Sigmoid colon (tissue), 7 donors: Measurements from ENCODE around the gene GNL3L. TPM values are rescaled to one million over a fixed set of nuclear protein-coding genes. Genes with fewer than 3 reads are reported as not detected.
A peak's percentile ranks its signal among the peaks of the same experiment; 100 is the strongest.
"Not testable (repeated sequence)": the region's sequence is repeated elsewhere in the genome, so short reads cannot be mapped to it uniquely, and the experiment has no call there.

Experiments used
- DNase-seq: peaks from one replicate; pipeline ENCODE4 v3.0.0-alpha.2; 2019
- H3K27ac ChIP-seq, 4 donors: fragments of 200-600 bp; sonication (generic); one replicate each; pipeline ENCODE4 v1.5.1; 2016 to 2019; ENCODE audit warnings: mild to moderate bottlenecking in 1 of 4
- H3K27me3 ChIP-seq, 3 donors: fragments of 200-600 bp; sonication (generic); one replicate each; pipeline ENCODE4 v1.5.1; 2019; ENCODE audit warnings: mild to moderate bottlenecking in 1 of 3
- H3K36me3 ChIP-seq, 4 donors: fragments of 200-600 bp; sonication (generic); one replicate each; pipeline ENCODE4 v1.5.1; 2016 to 2019
- H3K4me1 ChIP-seq, 4 donors: fragments of 200-600 bp; sonication (generic); one replicate each; pipeline ENCODE4 v1.5.1; 2017 to 2019
- H3K4me3 ChIP-seq, 4 donors: fragments of 200-600 bp; sonication (generic); one replicate each; pipeline ENCODE4 v1.5.1; 2017 to 2019; ENCODE audit warnings: mild to moderate bottlenecking in 2 of 4, moderate library complexity in 1 of 4
- H3K9me3 ChIP-seq, 4 donors: fragments of 200-600 bp in 3 of 4; sonication (generic) in 3 of 4; one replicate each; pipeline versions ENCODE4 v1.5.1 to v1.6.1; 2013 to 2019
- CTCF ChIP-seq, 4 experiments: fragments of 450-650 bp in 3 of 4; fragments of 200-600 bp in 1 of 4; IDR thresholded peaks; one replicate each; pipeline ENCODE4 v1.5.1; 2016 to 2019; ENCODE audit warnings: antibody characterized with exemption in 4 of 4, mild to moderate bottlenecking in 3 of 4, moderate library complexity in 2 of 4
- EP300 ChIP-seq, 4 donors: sonication (generic); formaldehyde crosslinking; IDR thresholded peaks; one replicate each; pipeline ENCODE4 v1.6.1; 2017; ENCODE audit warnings: antibody characterized with exemption in 4 of 4
- POLR2A ChIP-seq, 2 donors: fragments of 450-650 bp; IDR thresholded peaks; one replicate each; pipeline ENCODE4 v1.6.1; 2016; ENCODE audit warnings: antibody characterized with exemption in 2 of 2, mild to moderate bottlenecking in 2 of 2, moderate library complexity in 2 of 2
- POLR2AphosphoS5 ChIP-seq, 4 donors: sonication (generic); formaldehyde crosslinking; IDR thresholded peaks; one replicate each; pipeline ENCODE4 v1.6.1; 2017; ENCODE audit warnings: antibody characterized with exemption in 4 of 4
- WGBS, 2 donors: extraction: QIAGEN DNeasy Blood & Tissue Kit; methylation state at CpG; one replicate each; pipeline ENCODE4 v1.1.7; 2013; 5-methylcytosine and 5-hydroxymethylcytosine counted together
- intact Hi-C: fragments of 100-400 bp; cut with DNase I; formaldehyde crosslinking; loops from one replicate; pipeline ENCODE4 v1.15.1; 2023
- polyA plus RNA-seq, 3 donors: library from polyadenylated mRNA; stranded (reverse); fragments of 200-250 nt; gene quantifications; one replicate each; pipeline ENCODE4 v1.2.3, GENCODE V29; 2013
- total RNA-seq, 4 donors: library from RNA; depleted of rRNA; stranded (reverse); fragments of >200 nt; gene quantifications; one replicate each; pipeline ENCODE4 v1.1.0, GENCODE V29; 2016
- donor health status: healthy with polysubstance abuse.
- donor health status: Bipolar disorder and iron deficiency.
- donor health status: healthy.

The GNL3L gene
- total and polyA plus RNA-seq, 7 donors = 4.2 to 18.3 (median 14.6) TPM

DNA sequence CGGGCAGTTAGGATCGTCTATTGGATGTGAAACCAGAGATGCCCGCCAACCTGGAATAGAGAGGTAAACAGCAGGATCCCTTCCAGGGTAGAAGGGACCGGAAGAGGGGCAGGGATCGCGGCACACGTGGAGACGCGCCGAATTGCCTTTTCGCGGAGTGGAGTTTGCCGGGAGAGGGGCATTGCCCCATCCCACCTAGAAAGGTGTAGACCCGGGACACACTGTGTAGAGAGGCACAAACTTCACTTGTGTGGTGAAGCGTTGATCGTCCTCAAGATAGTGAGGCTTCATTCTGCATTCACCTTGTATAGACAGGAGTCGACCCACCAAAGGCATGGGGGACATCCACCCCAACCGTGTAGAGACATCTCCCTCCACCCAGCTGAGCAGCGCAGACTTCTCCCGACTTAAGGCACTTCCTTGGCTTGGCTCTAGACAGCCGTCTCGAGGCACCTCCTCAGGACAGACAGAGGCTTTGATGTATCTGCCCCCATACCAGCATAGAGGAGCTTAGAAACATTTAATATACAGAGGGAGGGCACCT lies 410 bp downstream of the GNL3L start:
- Histone ChIP-seq H3K4me3 (peak overlapping the region; percentile 55 to 77 (median 59)), H3K9me3 (no peaks in the 10 kb centered on the region), H3K27me3 (no peaks in the 10 kb centered on the region), H3K27ac (peak overlapping the region; percentile 69 to 86 (median 78)), H3K36me3 (no peaks in the 10 kb centered on the region), H3K4me1 (peaks cover 0 to 16% (median 11%) of the 10 kb centered on the region in 4 donors)
- no peak for DNase-seq
- intact Hi-C loops = loop anchor here (1.0 to 10.0 kb wide), 8 partner anchors 36 to 1187 kb away; partner anchors contain the start of genes APEX2, HUWE1, PHF8 and RRAGB
- TF ChIP-seq CTCF (IDR thresholded peaks at IDR 0.05) = no peak
- no peak for TF ChIP-seq POLR2AphosphoS5 (IDR thresholded peaks at IDR 0.05)
- no peak for TF ChIP-seq POLR2A (IDR thresholded peaks at IDR 0.05)
- TF ChIP-seq EP300 (IDR thresholded peaks at IDR 0.05) = no peak
- WGBS, 2 donors = 0% methylated on average over 22 of the region's 22 CpGs

- Histone ChIP-seq H3K9me3 (no peaks in the 10 kb centered on the region), H3K4me1 (peaks cover 0 to 16% (median 11%) of the 10 kb centered on the region in 4 donors), H3K4me3 (no peak overlapping the region), H3K27me3 (no peaks in the 10 kb centered on the region), H3K36me3 (peaks cover 0 to 10% (median 2%) of the 10 kb centered on the region in 4 donors), H3K27ac (peak overlapping the region in 1 of 4 donors; percentile 43)
- no peak for DNase-seq
- intact Hi-C loops = loop anchor here (5.0 to 10.0 kb wide), 6 partner anchors 52 to 1183 kb away; partner anchors contain the start of genes APEX2, HUWE1, PHF8 and RRAGB
- 85 to 86% methylated on average over 4 of the region's 4 CpGs for WGBS, 2 donors
- TF ChIP-seq CTCF (IDR thresholded peaks at IDR 0.05) (no peak), POLR2A (IDR thresholded peaks at IDR 0.05) (no peak), POLR2AphosphoS5 (IDR thresholded peaks at IDR 0.05) (no peak), EP300 (IDR thresholded peaks at IDR 0.05) (no peak)
Measured at GRCh38 chrX:54534271-54534670, 4.3 kb downstream of the GNL3L start.

GRCh38 chrX:54540289-54540688 lies 10.3 kb downstream of the GNL3L start:
- no peak for DNase-seq
- Histone ChIP-seq H3K27me3 (no peaks in the 10 kb centered on the region), H3K36me3 (peaks cover 0 to 58% (median 12%) of the 10 kb centered on the region in 4 donors), H3K4me3 (no peak overlapping the region), H3K27ac (peak overlapping the region in 1 of 4 donors; percentile 46), H3K4me1 (no peaks in the 10 kb centered on the region), H3K9me3 (no peaks in the 10 kb centered on the region)
- TF ChIP-seq POLR2AphosphoS5 (IDR thresholded peaks at IDR 0.05) (no peak), CTCF (IDR thresholded peaks at IDR 0.05) (no peak), EP300 (IDR thresholded peaks at IDR 0.05) (no peak), POLR2A (IDR thresholded peaks at IDR 0.05) (no peak)
- 88 to 95% methylated on average over 4 of the region's 4 CpGs for WGBS, 2 donors
- intact Hi-C loops = no loop called here

DNA sequence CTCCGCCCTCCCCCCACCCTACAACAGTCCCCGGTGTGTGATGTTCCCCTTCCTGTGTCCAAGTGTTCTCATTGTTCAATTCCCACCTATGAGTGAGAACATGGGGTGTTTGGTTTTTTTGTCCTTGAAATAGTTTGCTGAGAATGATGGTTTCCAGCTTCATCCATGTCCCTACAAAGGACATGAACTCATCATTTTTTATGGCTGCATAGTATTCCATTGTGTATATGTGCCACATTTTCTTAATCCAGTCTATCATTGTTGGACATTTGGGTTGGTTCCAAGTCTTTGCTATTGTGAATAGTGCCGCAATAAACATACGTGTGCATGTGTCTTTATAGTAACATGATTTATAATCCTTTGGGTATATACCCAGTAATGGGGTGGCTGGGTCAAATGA lies 12.2 kb downstream of the GNL3L start:
- 97% methylated on average over 2 of the region's 4 CpGs for WGBS, 2 donors

GRCh38 chrX:54550821-54551220 lies 20.8 kb downstream of the GNL3L start:
- H3K27me3 ChIP-seq = no peaks in the 10 kb centered on the region
- intact Hi-C loops = no loop called here

More for the DNA sequence above, 12.2 kb downstream of the GNL3L start:
- H3K27ac ChIP-seq, intact Hi-C loops, H3K27me3 ChIP-seq, DNase-seq, H3K4me3 ChIP-seq, H3K9me3 ChIP-seq, H3K4me1 ChIP-seq: not testable (repeated sequence)
- H3K36me3 ChIP-seq = peaks cover 0 to 71% (median 14%) of the 10 kb centered on the region in 4 donors

More at GRCh38 chrX:54550821-54551220, 20.8 kb downstream of the GNL3L start:
- TF ChIP-seq POLR2AphosphoS5 (IDR thresholded peaks at IDR 0.05) = no peak
- TF ChIP-seq POLR2A (IDR thresholded peaks at IDR 0.05) = no peak
- no peak for TF ChIP-seq EP300 (IDR thresholded peaks at IDR 0.05)
- no peak for TF ChIP-seq CTCF (IDR thresholded peaks at IDR 0.05)
- no peaks in the 10 kb centered on the region for H3K9me3 ChIP-seq
- H3K4me3 ChIP-seq = no peak overlapping the region
- H3K27ac ChIP-seq = no peak overlapping the region
- H3K36me3 ChIP-seq = peaks cover 0 to 60% (median 18%) of the 10 kb centered on the region in 4 donors
- no peaks in the 10 kb centered on the region for H3K4me1 ChIP-seq
- DNase-seq = no peak
- 99% methylated on average over 4 of the region's 4 CpGs for whole genome bisulfite sequencing, 2 donors
